ENCODE data around the gene SLC66A1. TPM values are rescaled to one million over a fixed set of nuclear protein-coding genes. Genes with fewer than 3 reads are reported as not detected.
A peak's percentile ranks its signal among the peaks of the same experiment; 100 is the strongest.

Gene SLC66A1
- total RNA-seq, 2 experiments from 2014 or later, result 6.7 to 6.8 TPM

- Mint-ChIP-seq H3K9me3 (no peaks in the 10 kb centered on the region), H3K36me3 (ENCODE audit: low read depth) (peaks cover 62% of the 10 kb centered on the region), H3K4me1 (peaks cover 21% of the 10 kb centered on the region), H3K27me3 (no peaks in the 10 kb centered on the region), H3K27ac (peak overlapping the region; percentile 23), H3K4me3 (no peak overlapping the region)
- CTCF ChIA-PET, result no interaction called here
- DNase-seq, result no peak
- POLR2A ChIA-PET, result no interaction called here
These were observed 65.9 kb downstream of the SLC66A1 start for GRCh38 chr1:19377812-19378718.

Other genes with a start within 250 kb of the SLC66A1 start
- 100 to 1,000 TPM in 1 of 2 experiments, 10 to 100 TPM in 1; 98.6 to 101 TPM for gene UBR4, start 102.1 kb upstream of the SLC66A1 start, total RNA-seq
- 10 to 100 TPM; 25.3 to 29.1 TPM for gene EMC1, start 60.8 kb upstream of the SLC66A1 start, total RNA-seq
- gene MRTO4, start 60.5 kb upstream of the SLC66A1 start, total RNA-seq, result 10 to 100 TPM; 21.1 to 23.0 TPM
- gene AKR7A3, start 23.6 kb upstream of the SLC66A1 start, total RNA-seq, result under 1 TPM; 0.20 to 0.48 TPM
- 10 to 100 TPM; 43.0 to 43.9 TPM for gene AKR7A2, start 182 bp upstream of the SLC66A1 start, total RNA-seq
- gene CAPZB, start 173.2 kb downstream of the SLC66A1 start, total RNA-seq, result 100 to 1,000 TPM; 537 to 565 TPM

All from activated CD4-positive, alpha-beta memory T cell treated with anti-CD3 and anti-CD28 coated beads, Interleukin-2, amount 10 ng/mL, durations not matched to agents 7 days and 5 days (primary cell).